Embryonic facial prominence (tissue), 1 donor: ENCODE measurements around the gene RPIA.

Experiments
- DNase-seq: peaks from one replicate; pipeline ENCODE4 v3.0.0-alpha.2; 2016; ENCODE audit errors: extremely low spot score

Gene RPIA

DNA sequence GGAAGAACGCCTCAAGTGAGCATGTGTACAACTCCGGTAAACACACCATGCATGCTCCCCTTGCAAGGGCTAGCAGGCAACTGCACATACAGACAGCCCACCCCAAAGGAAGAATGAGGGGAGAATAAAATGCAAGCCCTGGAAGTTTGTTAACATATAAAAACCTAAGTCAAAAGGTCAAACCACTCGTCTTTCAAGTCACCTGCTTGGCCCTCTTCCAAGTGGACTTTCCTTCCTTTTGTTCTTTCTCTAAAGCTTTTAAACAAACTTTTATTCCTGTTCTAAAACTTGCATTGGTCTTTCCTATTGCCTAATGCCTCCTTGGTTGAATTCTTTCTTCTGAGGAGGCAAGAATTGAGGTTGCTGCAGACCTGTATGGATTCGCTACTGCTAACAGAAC lies 5.2 kb upstream of the RPIA start:
- DNase-seq = no peak

DNA sequence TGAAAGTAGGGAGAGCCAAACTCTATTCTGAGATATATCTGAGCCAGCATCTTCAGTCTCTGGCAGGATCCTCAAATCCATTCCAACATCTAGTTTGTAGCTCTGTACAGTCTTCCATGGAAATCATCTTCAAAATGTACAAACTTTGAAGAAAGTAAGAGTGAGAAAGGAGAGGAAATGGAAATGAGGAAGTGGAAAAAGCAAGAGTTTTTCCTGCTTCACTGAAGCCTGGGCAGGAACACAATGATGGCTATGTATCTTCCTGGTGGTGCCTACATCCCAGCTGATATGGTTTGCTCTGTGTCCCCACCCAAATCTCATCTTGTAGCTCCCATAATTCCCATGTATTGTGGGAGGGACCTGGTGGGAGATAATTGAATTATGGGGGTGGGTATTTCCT lies 4.1 kb upstream of the RPIA start:
- no peak for DNase-seq

DNA sequence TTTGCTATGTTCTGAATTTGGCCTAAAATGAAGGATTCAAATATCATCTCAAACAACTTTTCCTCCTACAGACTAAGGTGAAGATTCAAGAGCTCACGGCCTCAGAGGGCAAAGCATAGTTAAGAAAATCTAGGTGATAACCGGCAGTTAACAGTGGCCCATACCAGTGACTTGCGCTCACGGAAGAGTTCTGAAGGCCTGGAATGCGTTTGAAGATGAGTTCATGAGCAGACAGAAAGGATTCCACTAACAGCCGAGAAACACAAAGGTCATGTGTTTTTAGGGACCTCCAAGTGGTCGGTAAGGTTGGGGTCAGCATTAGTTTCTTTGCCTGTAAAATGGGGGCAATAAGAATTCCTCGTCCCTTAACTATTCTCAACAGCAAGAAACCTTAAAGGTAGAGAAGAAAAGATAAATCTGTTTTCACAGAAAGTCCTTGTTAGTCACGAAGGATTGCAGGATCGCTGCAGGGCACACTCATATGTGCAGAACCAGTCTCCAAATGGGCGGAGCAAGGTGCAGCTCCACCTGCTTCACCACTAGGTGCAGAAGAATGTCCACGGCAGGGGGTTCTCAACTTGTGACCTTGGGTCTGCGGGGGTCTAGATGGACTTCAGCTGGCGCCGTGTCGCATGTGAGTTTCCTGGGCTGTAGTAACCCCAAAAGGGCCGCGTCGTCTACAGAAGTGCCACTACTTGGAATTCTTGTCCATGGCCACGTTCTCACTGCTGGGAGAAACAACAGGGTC lies 708 bp upstream of the RPIA start:
- DNase-seq = no peak

DNA sequence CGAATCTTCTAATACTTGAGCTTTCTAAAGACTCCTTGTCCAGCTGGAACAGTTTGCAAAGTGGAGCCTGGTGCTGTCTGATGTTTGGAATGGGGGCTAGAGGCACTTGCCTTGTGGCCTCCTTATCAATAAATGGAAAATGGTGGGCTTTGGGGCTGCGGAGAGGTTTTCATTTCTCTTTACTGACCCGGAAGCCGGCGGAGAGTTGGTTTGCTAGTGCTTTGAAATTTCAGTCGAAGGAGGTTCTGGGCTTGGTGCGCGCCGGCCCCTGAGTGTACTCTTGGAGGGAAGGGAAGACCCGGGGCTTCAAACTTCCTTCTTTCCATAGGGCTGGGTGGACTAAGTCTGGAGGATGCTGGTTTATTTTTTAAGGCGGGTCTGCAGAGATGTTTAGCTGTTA lies 714 bp downstream of the RPIA start:
- no peak for DNase-seq

DNA sequence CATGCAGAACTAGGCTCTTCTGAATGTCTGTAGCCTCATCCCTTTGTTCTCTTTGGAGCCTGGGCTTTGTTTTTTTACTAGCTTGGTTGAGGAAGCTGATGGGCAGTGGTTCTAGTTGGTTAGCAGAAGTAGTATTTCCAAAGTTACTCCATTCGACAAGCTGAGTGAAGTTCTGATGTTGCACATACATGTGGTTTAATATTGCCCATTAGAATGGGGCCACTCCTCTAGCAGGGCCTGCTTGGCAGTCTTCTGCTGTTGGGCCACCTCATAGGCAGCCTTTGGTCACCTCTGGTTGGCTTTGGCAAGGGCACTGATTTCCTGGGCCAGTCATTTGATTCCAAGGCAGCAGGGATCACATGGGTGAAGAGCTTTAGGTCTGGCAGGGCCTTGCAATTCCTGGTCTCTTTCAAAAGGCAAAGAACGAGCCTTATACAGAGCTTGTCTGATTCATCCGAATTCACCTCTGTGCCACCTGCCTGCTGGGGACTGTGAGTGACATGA lies 2.5 kb downstream of the RPIA start:
- DNase-seq = no peak

DNA sequence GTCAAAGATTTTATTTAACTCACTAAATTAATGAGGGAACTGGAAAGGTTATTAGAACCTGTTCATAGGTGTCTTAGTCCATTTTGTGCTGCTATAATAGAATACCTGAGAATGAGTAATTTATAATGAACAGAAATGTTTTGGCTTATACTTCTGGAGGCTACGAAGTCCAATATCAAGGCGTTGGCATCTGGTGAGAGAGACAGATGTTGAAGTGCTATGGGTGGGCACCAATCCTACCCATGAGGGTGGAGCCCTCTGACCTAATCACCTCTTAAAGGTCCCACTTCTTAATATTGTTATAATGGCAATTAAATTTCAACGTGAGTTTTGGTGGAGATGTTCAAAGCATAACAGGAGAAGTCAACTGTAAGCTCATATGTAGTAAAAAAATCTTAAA lies 5.1 kb downstream of the RPIA start:
- no peak for DNase-seq

DNA sequence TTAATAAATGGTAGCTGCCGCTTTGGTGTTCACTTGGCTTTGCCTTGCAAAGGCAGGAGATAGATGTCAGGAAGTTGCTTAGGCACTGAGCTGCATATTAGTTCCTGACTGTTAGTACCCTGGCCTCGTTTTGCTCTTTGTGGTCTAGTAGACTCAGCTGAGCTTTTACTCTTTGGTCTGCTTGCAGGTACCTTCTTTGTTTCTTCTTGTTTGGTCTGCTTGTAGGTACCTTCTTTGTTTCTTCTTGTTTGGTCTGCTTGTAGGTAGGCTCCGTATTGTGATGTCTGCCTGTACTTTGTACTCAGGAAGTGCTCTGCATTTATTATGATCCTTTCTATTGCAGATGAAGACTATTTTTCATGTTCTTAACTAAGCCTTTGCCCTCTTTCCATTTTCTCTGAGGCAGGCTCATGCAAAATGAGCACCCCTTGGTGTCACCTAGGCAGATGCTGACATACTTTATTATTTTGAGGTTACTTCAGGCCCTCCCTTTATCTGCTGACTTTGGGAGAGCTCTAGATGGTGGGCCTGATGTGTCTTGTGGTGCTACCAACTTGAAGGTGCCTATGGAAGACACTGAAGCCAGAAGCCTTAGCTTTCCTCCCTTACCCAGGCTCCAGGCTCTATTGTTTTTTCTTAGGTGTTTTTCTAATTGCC lies 6.0 kb downstream of the RPIA start:
- no peak for DNase-seq

DNA sequence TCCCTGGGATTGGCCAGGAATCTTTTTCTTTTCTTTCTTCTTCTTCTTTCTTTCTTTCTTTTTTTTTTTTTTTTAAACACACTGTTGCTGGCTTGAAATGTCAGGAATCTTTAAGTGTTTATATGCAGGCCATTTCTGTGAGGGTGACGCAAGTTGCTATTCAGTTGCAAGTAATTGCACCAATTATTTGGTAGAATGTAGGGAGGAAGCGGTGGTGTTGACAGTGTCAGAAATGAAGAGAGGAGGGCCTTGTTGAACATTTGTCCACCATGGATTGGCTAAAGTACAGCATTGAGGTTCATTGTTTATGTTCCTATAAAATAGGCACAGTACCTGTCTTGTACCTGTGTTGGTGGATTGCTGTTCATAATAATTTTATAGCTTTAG lies 6.5 kb downstream of the RPIA start:
- DNase-seq = no peak

DNA sequence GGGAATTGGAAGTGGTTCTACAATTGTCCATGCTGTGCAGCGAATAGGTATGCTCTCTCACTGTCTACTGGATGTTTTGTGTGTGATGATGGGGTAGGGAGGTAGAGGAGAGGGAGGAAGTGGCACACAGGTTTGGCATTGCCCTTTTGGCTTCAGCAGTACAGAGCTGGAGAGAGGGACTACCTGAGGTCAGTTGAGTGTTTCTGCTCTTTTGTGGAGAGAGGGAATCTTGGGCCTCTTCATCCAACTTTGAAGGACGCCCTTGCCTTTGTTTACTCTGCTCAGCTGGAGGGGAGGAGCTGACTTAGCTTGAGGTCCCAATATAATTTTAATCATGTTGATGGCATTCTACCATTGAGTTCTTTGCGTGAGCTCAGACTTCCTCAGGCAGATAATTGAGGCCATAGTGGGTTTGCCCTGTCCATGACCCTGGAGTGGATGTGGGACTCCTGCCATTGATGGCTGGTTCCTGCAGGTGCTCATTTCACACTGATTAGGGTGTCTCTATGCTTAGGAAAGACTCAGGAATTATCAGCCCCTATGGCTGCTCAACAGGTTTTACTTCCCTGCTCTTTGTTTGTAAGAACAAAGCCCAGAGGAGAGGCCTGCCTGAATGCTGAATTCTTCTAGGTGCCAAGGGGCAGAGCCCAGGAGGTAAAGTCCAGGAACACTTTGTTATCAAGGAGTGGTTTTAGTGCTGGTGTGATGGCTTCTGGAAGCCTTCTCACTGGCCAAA lies 7.2 kb downstream of the RPIA start:
- DNase-seq = no peak

DNA sequence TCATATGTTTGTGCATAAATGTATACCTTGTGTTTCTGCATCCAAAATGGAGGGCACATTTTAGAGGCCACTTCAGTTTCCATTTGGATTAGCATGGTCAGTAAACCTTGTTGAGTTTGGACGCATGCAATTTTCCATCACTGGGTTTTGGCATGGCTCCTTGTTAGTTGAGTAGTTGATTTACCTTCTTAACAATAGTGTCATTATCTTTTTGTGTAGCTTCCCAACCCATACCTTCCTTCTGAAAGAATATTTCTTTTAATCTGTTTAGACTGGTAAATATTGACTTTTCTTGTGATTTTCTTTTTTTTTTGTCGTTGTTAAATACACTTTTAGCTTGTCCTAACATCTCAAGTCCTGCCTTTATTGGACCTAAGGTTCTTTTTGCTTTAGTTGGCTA lies 15.5 kb downstream of the RPIA start:
- DNase-seq = no peak

DNA sequence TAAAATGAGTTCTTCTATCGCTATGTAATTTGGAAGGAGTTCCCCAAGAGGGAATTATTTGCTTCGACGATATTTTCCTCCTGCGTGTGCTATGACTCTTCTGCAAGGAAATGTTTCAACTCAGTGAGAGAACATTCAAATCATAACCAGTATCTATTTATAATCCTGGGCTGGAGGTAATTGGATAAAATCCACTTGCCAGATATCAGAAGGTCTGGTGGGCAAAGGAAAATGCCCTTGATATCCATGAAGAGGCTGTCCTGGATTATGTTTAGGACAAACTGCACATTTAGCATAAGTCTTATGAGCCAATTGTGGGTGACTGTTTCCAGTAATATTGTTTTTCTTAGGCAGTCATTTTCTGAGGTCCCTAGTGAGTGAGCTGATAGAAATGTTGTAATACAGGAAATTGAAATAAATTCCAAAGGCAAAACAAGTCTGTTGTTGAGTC lies 17.7 kb downstream of the RPIA start:
- no peak for DNase-seq

DNA sequence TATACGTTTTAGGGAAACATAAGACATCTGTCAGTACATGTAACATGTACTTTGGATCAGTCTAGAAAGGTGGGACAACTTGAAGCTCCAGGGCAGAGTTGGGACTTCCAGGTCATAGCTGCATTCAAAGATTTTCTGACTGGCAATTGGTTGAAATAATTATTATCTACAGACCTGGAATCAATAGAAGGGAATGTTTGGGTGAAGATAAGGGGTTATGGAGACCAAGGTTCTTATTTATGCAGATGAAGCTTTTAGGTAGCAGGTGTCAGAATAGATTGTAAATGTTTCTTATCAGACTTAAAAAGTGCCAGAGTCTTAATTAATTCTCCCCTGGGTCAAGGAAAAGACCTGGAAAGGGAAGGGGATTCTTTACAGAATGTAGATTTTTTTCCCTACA lies 19.8 kb downstream of the RPIA start:
- DNase-seq = no peak

DNA sequence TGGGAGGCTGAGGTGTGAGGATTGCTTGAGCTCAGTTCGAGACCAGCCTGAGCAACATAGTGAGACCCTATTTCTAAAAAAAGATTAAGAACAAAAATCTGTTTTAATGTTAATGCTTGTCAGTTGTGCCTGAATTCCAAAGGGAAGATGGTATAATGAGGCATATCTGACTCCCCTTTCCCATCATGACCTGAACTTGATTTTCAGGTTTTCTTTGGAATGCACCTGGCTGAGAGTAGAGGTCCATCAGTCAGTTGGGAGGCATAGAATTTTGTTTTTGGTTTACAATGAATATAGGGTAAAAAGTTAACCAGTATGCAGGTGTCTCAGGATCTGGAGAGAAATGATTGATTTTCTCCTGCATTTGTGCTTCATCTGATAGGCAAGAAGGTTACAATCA lies 20.4 kb downstream of the RPIA start:
- no peak for DNase-seq

DNA sequence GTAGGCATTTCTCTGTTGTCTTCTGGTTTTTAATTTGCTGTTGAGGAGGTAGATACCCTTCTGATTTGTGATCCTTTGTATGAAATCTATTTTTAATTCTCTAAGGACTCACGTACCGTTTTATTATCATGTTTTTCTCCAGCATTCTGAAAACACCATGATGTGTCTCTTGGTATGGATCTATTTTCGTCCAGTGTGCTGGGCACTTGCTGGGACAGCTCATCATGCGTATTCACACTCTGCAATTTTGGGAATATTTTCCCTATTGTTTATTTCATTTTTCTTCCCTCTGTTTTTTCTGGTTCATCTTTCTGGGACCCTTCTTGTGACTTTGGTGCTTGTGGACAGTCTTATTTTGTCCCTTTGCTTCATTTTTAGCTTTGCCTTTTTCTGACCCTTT lies 21.9 kb downstream of the RPIA start:
- DNase-seq = no peak

DNA sequence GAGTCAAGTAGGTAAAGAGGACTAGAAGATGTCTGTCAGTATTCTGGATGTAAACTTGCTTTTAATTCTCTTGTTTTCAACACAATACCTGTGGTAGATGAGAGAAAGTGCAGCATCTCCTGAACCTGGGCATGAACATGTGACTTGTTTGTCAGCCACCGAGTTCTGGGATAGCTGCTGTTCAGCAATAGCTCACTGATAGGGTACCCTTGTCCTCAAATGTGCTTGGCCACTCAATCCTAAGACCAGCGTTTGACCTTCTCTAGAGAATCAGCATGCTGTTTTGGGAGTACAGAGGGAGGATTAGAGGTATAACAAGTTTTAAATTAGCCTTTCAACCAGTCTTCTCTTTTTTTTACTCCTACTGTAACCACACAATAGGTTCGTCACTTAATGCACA lies 23.2 kb downstream of the RPIA start:
- no peak for DNase-seq

DNA sequence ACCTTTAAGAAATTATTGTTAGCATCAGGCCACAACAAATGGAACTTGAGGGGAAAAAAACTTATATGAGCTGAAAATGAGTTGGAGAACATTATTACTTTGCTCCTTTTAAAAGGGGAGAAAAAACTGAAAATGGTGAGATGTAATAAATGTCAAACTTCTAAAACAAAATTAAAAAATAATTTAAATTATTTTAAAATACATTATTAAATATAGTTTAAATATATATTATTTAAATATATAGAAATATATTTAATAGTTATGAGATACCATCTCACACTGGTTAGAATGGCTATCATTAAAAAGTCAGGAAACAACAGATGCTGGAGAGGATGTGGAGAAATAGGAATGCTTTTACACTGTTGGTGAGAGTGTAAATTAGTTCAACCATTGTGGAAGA lies 28.9 kb downstream of the RPIA start:
- DNase-seq = no peak

DNA sequence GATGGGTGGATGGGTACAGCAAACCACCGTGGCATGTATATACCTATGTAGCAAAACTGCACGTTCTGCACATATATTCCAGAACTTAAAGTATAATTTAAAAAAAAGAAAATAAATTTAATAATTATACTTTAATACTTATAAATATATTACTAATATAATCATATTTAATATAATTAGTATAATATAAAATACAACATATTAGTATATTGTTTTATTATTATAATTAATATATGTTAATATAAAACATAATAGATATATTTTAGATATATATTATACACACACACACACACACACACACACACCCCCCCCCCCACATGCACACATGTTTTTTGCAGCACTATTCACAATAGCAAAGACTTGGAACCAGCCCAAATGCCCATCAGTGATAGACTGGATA lies 29.8 kb downstream of the RPIA start:
- DNase-seq = no peak

DNA sequence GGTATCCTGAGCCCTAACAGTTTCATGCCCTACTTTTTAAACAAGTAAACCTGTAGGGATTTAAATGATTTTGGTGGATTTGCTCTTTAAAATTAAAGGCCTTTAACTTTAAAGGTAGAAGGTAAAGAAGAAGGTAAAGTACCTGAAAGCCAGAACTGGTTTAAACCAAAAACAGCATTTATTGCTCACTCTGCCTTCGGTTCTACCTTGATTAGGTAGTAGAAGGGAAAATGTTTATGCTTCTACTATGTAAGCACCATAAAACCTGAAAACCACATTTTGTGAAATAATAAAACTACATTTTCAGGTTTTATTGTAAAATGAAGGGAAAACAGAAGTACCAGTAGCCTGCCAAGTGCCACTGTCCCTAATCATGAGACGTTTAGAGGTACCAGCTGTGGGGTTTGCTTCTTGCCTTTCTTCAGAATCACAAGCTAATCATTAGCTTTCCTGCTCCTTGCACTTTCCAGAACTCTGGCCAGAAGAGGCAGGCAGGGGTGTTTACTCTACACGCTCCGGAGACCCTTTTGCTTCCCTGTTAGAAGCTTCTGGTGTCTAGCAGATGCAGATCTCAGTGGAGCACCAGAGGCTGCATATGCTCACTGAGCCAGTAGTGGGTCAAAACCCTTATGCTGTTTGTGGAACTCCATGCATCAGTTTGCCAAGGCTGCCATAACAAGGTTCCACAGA lies 33.3 kb downstream of the RPIA start:
- no peak for DNase-seq

DNA sequence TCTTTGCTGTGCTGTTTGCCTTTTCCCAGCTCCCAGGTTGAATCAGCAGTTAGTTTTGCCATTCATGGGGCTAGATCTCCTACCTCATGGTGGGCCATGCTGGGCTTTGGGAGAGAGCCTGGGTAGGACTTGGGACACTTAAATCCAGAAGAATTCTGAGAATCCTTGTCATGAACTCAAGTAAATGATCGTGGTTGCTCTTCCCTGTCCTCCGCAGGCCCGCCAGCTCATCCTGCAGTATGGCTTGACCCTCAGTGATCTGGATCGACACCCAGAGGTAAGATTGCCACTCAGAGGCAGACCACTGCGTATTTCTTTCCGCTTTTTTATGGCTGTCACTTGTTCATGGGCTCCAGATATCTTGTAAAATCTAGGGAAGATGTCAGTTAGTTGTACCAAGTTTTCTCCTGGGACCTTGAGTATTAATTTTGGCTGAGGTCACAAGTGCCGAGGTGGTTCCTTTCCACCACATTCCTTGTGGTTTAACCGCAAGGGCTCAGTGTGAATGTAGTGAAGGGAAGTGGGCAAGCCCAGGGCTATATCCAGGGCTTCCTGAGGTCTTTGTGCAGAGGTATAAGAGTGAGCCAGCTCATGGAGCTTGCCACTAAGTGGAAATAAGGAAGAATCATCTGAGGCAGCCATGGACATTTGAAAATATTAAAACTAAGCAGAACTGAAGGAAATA lies 37.7 kb downstream of the RPIA start:
- DNase-seq = no peak

DNA sequence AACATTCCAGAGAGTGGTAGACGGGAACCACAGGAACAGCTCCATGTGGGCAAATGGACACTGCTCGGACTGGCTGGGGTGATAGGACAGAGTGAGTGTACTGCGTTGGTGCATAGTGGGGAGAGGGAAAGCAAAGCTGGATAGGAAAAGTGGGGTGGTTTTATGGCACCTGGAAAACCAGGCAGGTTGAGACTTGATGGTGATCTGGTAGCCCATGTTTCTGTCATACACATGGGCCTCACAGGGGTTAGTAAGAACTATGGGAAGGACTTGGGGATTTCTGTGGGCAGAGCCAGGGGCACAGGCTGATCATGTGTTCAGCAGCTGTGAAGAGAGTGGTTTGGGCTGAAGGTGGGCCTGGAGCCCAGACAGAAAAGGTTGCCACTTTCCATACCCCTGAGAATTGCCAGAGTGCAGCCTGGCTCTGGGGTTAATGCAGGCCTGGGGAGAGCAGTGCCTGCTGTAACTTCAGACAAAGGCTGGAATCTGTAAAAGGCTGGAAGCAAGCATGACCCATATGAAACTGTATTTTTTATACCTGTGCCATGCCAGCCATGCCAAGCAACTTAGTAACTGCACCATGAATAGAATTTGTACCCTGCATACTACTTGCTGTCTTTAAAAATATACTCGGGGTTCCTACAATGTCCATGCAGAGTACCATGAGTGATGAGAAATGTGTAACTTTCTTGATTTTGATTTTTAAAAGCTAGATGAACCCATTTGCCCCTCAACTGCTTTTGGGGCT lies 41.9 kb downstream of the RPIA start:
- no peak for DNase-seq

DNA sequence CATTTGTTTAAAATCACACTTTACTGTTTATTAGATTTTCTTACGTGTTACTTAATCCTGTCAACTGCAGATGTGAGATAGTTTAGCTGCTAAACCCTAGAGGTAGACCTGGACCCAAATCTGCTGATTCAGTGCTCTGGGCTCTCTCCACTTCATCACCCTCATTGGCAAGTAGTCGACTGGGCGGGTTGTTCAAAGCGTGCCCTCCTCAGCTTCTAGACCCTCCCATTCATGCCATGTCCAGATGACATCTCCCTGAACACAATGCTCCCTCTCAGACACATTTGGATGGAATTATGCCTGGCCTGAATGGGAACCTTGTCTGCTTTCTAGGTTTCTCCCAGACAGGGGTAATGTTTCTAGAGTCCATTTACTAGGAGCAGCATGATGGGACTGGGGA lies 43.7 kb downstream of the RPIA start:
- no peak for DNase-seq
